HepG2 (cell line): ENCODE results near the gene SCRG1. TPM values are rescaled to one million over a fixed set of nuclear protein-coding genes. Genes with fewer than 3 reads are reported as not detected.

Experiments
- EZH2 ChIP-seq: conservative IDR thresholded peaks from 2 replicates; pipeline ENCODE4 v1.6.1; 2012; ENCODE audit warnings: mild to moderate bottlenecking, low read depth, low read length, moderate library complexity
- FOXM1 ChIP-seq: sonication (generic); formaldehyde crosslinking; IDR thresholded peaks from 2 replicates; pipeline ENCODE4 v1.5.0; 2020; ENCODE audit warnings: missing genetic modification reagents
- GTF2F1 ChIP-seq: fragments of 150-350 bp; IDR thresholded peaks from 2 replicates; pipeline ENCODE4 v1.6.1; 2014; ENCODE audit warnings: low read length
- GZF1 ChIP-seq: sonication (generic); formaldehyde crosslinking; IDR thresholded peaks from 2 replicates; pipeline ENCODE4 v1.5.1; 2020; ENCODE audit warnings: mild to moderate bottlenecking, missing genetic modification reagents
- HDAC1 ChIP-seq: sonication (generic); formaldehyde crosslinking; IDR thresholded peaks from 2 replicates; pipeline ENCODE4 v1.5.1; 2020; ENCODE audit warnings: mild to moderate bottlenecking, missing genetic modification reagents
- HNRNPUL1 ChIP-seq: fragments of 200-400 bp; formaldehyde crosslinking; IDR thresholded peaks from 2 replicates; pipeline ENCODE4 v1.6.1; 2017; ENCODE audit warnings: low read depth, mild to moderate bottlenecking, low read length, moderate library complexity
- MATR3 ChIP-seq: sonication (generic); formaldehyde crosslinking; IDR thresholded peaks from 2 replicates; pipeline ENCODE4 v1.4.0; 2020; ENCODE audit warnings: missing genetic modification reagents
- MAZ ChIP-seq, 2 experiments: sonication (generic) in 1 of 2; formaldehyde crosslinking in 1 of 2; IDR thresholded peaks; 2 replicates each; pipeline versions ENCODE4 v1.5.0 to v1.6.1; 2012 to 2020; ENCODE audit warnings: low read depth in 2 of 2, mild to moderate bottlenecking in 2 of 2, borderline replicate concordance in 1 of 2, improper control_type of control experiment in 1 of 2, low read length in 1 of 2, missing genetic modification reagents in 1 of 2, moderate library complexity in 1 of 2
- MTF2 ChIP-seq: sonication (generic); formaldehyde crosslinking; IDR thresholded peaks from 2 replicates; pipeline ENCODE4 v1.5.0; 2020; ENCODE audit warnings: missing genetic modification reagents, borderline replicate concordance
- POLR2AphosphoS5 ChIP-seq: IDR thresholded peaks from 2 replicates; pipeline ENCODE4 v1.6.1; 2012; ENCODE audit warnings: low read depth, low read length
- TBX2 ChIP-seq: sonication (generic); formaldehyde crosslinking; IDR thresholded peaks from 2 replicates; pipeline ENCODE4 v1.5.0; 2020; ENCODE audit warnings: missing genetic modification reagents, mild to moderate bottlenecking, borderline replicate concordance
- ZFY ChIP-seq: sonication (generic); formaldehyde crosslinking; IDR thresholded peaks from 2 replicates; pipeline ENCODE4 v1.4.0; 2020; ENCODE audit warnings: missing genetic modification reagents
- ZNF101 ChIP-seq: sonication (generic); formaldehyde crosslinking; IDR thresholded peaks from 2 replicates; pipeline ENCODE4 v1.4.0; 2020; ENCODE audit warnings: mild to moderate bottlenecking, low read depth, missing genetic modification reagents, borderline replicate concordance
- ZNF225 ChIP-seq: sonication (generic); formaldehyde crosslinking; IDR thresholded peaks from 2 replicates; pipeline ENCODE4 v1.4.0; 2020; ENCODE audit warnings: mild to moderate bottlenecking, missing genetic modification reagents
- ZNF615 ChIP-seq: sonication (generic); formaldehyde crosslinking; IDR thresholded peaks from 2 replicates; pipeline ENCODE4 v1.5.0; 2020; ENCODE audit warnings: mild to moderate bottlenecking, missing genetic modification reagents, borderline replicate concordance
- ZNF616 ChIP-seq: sonication (generic); formaldehyde crosslinking; IDR thresholded peaks from 2 replicates; pipeline ENCODE4 v1.5.0; 2020; ENCODE audit warnings: low read depth, mild to moderate bottlenecking, missing genetic modification reagents
- ZNF674 ChIP-seq: sonication (generic); formaldehyde crosslinking; IDR thresholded peaks from 2 replicates; pipeline ENCODE4 v1.5.0; 2020; ENCODE audit warnings: low read depth, mild to moderate bottlenecking, missing genetic modification reagents
- ZNF768 ChIP-seq: sonication (generic); formaldehyde crosslinking; IDR thresholded peaks from 2 replicates; pipeline ENCODE4 v1.4.0; 2020; ENCODE audit warnings: missing genetic modification reagents
- polyA plus RNA-seq, 8 experiments: library from polyadenylated mRNA; depleted of rRNA in 3 of 8; stranded (reverse) in 7 of 8; unstranded in 1 of 8; fragments of >200 nt; fragmentation: Illumina TruSeq in 4 of 8; extraction: Trizol in 4 of 8; gene quantifications; 2 replicates each; pipeline versions ENCODE4 v1.2.1 to v1.2.3, GENCODE V29; 2011 to 2016; ENCODE audit warnings: low read depth in 4 of 8, missing spikeins in 1 of 8, mixed read lengths in 1 of 8; ENCODE audit not compliant: insufficient read depth in 1 of 8
- total RNA-seq, 5 experiments: library from RNA; depleted of rRNA; stranded (reverse); fragments of >200 nt; fragmentation: Illumina TruSeq; extraction: Trizol; gene quantifications; 2 replicates each; pipeline ENCODE4 v1.2.3, GENCODE V29; 2016; ENCODE audit warnings: low read depth in 1 of 5
- TF ChIP-seq, protein P1 (sequence below): conservative IDR thresholded peaks from 2 replicates; pipeline ENCODE4 v1.6.1; 2018; ENCODE audit warnings: missing genetic modification reagents
- TF ChIP-seq, protein P2 (sequence below): sonication (generic); formaldehyde crosslinking; IDR thresholded peaks from 2 replicates; pipeline ENCODE4 v1.8.0; 2022; ENCODE audit warnings: mild to moderate bottlenecking, missing genetic modification reagents; ENCODE audit not compliant: insufficient replicate concordance

SCRG1 gene
- total and polyA plus RNA-seq, 2 of the 13 experiments (the other 11 are each of a cell fraction or from before 2014, with no cell fraction given), result not detected

DNA sequence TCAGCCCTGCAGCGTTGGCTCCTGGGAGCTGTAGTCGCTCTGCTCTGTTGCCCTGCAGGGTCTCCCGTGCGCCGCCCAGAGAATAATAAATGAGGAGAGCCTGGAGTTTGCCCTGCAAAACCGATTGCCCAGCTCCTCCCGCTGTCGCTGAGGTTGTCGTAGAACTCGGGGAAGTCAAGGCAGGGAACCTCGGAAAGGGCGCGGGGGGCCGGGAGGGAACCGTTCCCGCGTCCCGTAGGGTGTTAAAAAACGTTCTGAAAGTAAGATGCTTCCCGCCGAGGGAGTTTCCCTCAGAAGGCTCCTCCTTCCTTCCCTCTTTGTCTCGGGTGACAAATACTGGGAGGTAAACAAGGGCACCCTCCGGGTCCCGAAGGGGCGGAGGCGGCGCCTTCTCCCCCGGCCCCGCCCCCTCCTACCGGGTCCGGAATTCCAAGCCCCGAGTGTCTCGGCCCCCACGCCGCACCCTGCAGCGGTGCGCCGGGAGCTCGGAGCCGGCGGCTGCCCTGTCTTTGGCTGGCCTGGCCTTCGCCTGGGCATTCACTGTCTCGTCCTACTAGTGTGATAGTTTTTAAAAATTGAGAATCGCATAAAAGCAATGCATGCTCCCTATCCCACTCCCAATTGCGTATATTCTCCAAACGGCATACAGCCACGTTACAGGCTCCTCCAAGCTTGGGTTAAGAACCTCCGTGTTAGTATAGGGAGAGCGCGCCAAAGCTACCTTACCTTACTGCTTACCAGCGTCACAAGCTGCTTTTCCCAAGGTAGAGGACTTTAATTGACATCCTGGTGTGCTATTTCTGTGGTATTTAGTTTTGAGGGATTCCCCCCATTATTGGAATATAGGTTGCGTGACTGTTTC lies 63.8 kb downstream of the SCRG1 start (continued):
- TF ChIP-seq, protein P1, sequence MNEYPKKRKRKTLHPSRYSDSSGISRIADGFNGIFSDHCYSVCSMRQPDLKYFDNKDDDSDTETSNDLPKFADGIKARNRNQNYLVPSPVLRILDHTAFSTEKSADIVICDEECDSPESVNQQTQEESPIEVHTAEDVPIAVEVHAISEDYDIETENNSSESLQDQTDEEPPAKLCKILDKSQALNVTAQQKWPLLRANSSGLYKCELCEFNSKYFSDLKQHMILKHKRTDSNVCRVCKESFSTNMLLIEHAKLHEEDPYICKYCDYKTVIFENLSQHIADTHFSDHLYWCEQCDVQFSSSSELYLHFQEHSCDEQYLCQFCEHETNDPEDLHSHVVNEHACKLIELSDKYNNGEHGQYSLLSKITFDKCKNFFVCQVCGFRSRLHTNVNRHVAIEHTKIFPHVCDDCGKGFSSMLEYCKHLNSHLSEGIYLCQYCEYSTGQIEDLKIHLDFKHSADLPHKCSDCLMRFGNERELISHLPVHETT (CRISPR knock-in tag), result no peak
- TF ChIP-seq ZNF616 (CRISPR knock-in tag) (no peak; the same call in 1 of the 2 replicates), TBX2 (CRISPR knock-in tag) (peak; percentile 6; the same call in 1 of the 2 replicates), FOXM1 (CRISPR knock-in tag) (no peak), ZNF674 (CRISPR knock-in tag) (no peak), ZNF225 (no peak), HDAC1 (CRISPR knock-in tag) (no peak), ZNF615 (CRISPR knock-in tag) (no peak), MATR3 (CRISPR knock-in tag) (no peak), ZNF768 (CRISPR knock-in tag) (no peak), POLR2AphosphoS5 (peak; percentile 74), EZH2 (no peak), ZNF101 (CRISPR knock-in tag) (no peak), MTF2 (CRISPR knock-in tag) (no peak), HNRNPUL1 (no peak), GZF1 (CRISPR knock-in tag) (no peak), GTF2F1 (no peak), ZFY (CRISPR knock-in tag) (peak; percentile 57), MAZ (IDR thresholded peaks at IDR 0.05; ENCODE audit: borderline replicate concordance, low read depth, low read length) (peak; percentile 35; the same call in 1 of the 2 replicates), MAZ (CRISPR knock-in tag; IDR thresholded peaks at IDR 0.05; ENCODE audit: low read depth) (0 out of 2 replicates have a peak, but pooled peaks have one; percentile 22)
- TF ChIP-seq, protein P2, sequence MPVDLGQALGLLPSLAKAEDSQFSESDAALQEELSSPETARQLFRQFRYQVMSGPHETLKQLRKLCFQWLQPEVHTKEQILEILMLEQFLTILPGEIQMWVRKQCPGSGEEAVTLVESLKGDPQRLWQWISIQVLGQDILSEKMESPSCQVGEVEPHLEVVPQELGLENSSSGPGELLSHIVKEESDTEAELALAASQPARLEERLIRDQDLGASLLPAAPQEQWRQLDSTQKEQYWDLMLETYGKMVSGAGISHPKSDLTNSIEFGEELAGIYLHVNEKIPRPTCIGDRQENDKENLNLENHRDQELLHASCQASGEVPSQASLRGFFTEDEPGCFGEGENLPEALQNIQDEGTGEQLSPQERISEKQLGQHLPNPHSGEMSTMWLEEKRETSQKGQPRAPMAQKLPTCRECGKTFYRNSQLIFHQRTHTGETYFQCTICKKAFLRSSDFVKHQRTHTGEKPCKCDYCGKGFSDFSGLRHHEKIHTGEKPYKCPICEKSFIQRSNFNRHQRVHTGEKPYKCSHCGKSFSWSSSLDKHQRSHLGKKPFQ, result no peak
